SJSA1 (cell line): ENCODE measurements around the gene R3HDML. TPM values are rescaled to one million over a fixed set of nuclear protein-coding genes. Genes with fewer than 3 reads are reported as not detected.
"Not testable (repeated sequence)": the region's sequence is repeated elsewhere in the genome, so short reads cannot be mapped to it uniquely, and the experiment has no call there.

Experiments used
- DNase-seq, 2 experiments: peaks; one replicate each; pipeline ENCODE4 v3.0.0-alpha.2; 2015 to 2020; ENCODE audit warnings: low spot score in 2 of 2, low read depth in 1 of 2
- H3K27ac ChIP-seq: fragments of 250-450 bp; sonication (Bioruptor Pico); 2 replicates; pipeline ENCODE4 v1.5.1; 2020; ENCODE audit warnings: mild to moderate bottlenecking, moderate library complexity
- H3K27me3 ChIP-seq: fragments of 250-450 bp; sonication (Bioruptor Pico); replicated peaks from 2 replicates; pipeline ENCODE4 v1.5.1; 2020; ENCODE audit warnings: mild to moderate bottlenecking, moderate library complexity
- H3K36me3 ChIP-seq: fragments of 250-450 bp; sonication (Bioruptor Pico); 2 replicates; pipeline ENCODE4 v1.5.1; 2020; ENCODE audit warnings: mild to moderate bottlenecking
- H3K4me1 ChIP-seq: fragments of 250-450 bp; sonication (Bioruptor Pico); replicated peaks from 2 replicates; pipeline ENCODE4 v1.6.1; 2021; ENCODE audit warnings: mild to moderate bottlenecking
- H3K4me3 ChIP-seq: fragments of 250-450 bp; sonication (Bioruptor Pico); 2 replicates; pipeline ENCODE4 v1.5.1; 2020; ENCODE audit warnings: mild to moderate bottlenecking
- H3K9me3 ChIP-seq: fragments of 250-450 bp; sonication (Bioruptor Pico); replicated peaks from 2 replicates; pipeline ENCODE4 v1.5.1; 2020; ENCODE audit warnings: mild to moderate bottlenecking
- total RNA-seq: library from RNA; depleted of rRNA; stranded (reverse); fragments of >200 nt; shearing (Covaris generic); gene quantifications from 2 replicates; pipeline ENCODE4 v1.2.3, GENCODE V29; 2014

R3HDML gene
- total RNA-seq, 1 experiment from 2014 or later = not detected

GRCh38 chr20:44310664-44311639, 25.9 kb upstream of the R3HDML start, which contains the start of gene FITM2:
Gene FITM2 (minus strand): TSS chr20:44311202. CDS start chr20:44311148, 54 bp downstream.
- Histone ChIP-seq H3K4me1 (peaks cover 10% of the 10 kb centered on the region), H3K27ac (no peak within 1 kb of the TSS), H3K9me3 (no peaks in the 10 kb centered on the region), H3K27me3 (no peaks in the 10 kb centered on the region), H3K36me3 (peaks cover 4% of the 10 kb centered on the region), H3K4me3 (peak within 1 kb of the TSS; percentile 78)
- DNase-seq = peak; percentile 95 to 99

GRCh38 chr20:44314870-44315269, 22.0 kb upstream of the R3HDML start:
- Histone ChIP-seq H3K27ac (no peak overlapping the region), H3K36me3 (peaks cover 4% of the 10 kb centered on the region), H3K4me1 (peaks cover 7% of the 10 kb centered on the region), H3K9me3 (no peaks in the 10 kb centered on the region), H3K27me3 (no peaks in the 10 kb centered on the region), H3K4me3 (no peak overlapping the region)
- no peak for DNase-seq

- H3K27me3 ChIP-seq = no peaks in the 10 kb centered on the region
- DNase-seq = no peak
- H3K27ac ChIP-seq = no peak overlapping the region
- no peaks in the 10 kb centered on the region for H3K36me3 ChIP-seq
- H3K9me3 ChIP-seq = no peaks in the 10 kb centered on the region; the same call in 1 of the 2 replicates
- no peak overlapping the region for H3K4me3 ChIP-seq
- no peaks in the 10 kb centered on the region; the same call in 1 of the 2 replicates for H3K4me1 ChIP-seq
Measured at GRCh38 chr20:44319839-44320422, 16.9 kb upstream of the R3HDML start.

GRCh38 chr20:44324343-44324742, 12.5 kb upstream of the R3HDML start:
- H3K36me3 ChIP-seq = no peaks in the 10 kb centered on the region
- H3K27me3 ChIP-seq = peaks cover 8% of the 10 kb centered on the region; the same call in 1 of the 2 replicates
- no peaks in the 10 kb centered on the region; the same call in 1 of the 2 replicates for H3K4me1 ChIP-seq
- H3K4me3 ChIP-seq = no peak overlapping the region
- no peak overlapping the region for H3K27ac ChIP-seq
- DNase-seq = no peak
- H3K9me3 ChIP-seq = no peaks in the 10 kb centered on the region; the same call in 1 of the 2 replicates

DNA sequence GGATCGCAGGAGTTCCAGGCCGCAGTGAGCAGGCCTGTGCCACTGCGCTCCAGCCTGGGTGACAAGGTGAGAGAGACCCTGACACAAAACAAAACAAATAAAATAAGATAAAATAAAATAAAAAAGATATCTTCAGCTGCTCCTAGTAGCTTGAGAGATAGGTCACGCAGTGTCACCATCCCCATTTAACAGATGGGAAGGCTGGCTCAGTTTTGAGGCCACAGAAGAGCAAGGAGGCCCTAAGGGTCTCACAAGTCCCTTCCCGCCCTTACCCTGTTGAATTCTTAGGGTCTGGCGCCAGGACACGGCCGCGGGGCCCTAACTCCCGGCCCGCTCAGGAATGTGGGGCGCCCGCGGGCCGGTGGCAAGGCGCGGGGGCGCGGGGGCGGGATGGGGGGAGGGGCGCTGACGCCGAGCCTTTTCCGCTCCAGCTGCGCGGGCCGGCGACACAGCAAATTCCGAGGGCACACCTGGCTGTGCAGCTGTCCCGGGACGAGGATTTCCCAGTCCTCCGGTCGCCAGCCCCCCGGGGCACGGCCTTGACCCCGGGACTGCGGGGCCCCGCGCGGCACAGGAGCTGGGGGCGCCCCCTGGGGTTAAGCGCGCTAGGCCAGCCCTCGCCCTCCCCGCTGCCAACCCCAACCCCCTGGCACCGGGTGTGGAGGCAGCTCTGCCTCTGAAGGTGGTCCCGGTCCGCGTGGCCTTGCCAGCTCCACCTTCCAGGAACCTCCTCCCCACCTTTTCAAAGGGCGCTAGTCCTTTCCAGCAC, 10.3 kb upstream of the R3HDML start:
- H3K36me3 ChIP-seq = no peaks in the 10 kb centered on the region
- no peaks in the 10 kb centered on the region for H3K4me1 ChIP-seq
- no peak overlapping the region for H3K4me3 ChIP-seq
- H3K27me3 ChIP-seq = peaks cover 12% of the 10 kb centered on the region
- H3K9me3 ChIP-seq = no peaks in the 10 kb centered on the region
- no peak for DNase-seq
- H3K27ac ChIP-seq = no peak overlapping the region

GRCh38 chr20:44327748-44328147, 9.1 kb upstream of the R3HDML start:
- H3K4me1 ChIP-seq, H3K9me3 ChIP-seq: not testable (repeated sequence)

DNA sequence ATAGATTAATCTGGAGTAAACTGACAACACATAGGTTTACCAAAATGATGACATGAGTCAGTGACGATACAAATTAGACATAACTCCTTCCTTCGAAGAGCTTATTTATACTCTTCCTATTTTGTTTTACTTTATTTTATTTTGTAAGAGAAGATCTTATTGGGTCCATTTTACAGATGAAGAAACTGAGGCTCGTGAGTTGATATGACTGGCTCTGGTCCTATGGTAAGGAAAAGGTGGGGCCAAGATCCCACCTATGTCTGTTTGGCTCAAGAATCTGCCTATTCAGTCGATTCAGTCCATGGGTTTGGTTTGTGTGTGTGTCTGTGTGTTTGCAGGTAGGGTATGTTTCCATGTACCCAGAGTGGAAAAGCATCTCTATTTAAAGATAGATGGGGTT, 8.4 kb upstream of the R3HDML start:
- no peak for DNase-seq
- H3K27ac ChIP-seq = no peak overlapping the region
- no peaks in the 10 kb centered on the region for H3K4me1 ChIP-seq
- H3K4me3 ChIP-seq = no peak overlapping the region
- no peaks in the 10 kb centered on the region for H3K36me3 ChIP-seq
- H3K27me3 ChIP-seq = peaks cover 12% of the 10 kb centered on the region
- no peaks in the 10 kb centered on the region for H3K9me3 ChIP-seq

More at GRCh38 chr20:44327748-44328147, 9.1 kb upstream of the R3HDML start:
- peaks cover 12% of the 10 kb centered on the region for H3K27me3 ChIP-seq
- not testable (repeated sequence) for H3K36me3 ChIP-seq, H3K27ac ChIP-seq, DNase-seq, H3K4me3 ChIP-seq

- Histone ChIP-seq H3K9me3 (no peaks in the 10 kb centered on the region), H3K4me1 (no peaks in the 10 kb centered on the region), H3K27ac (no peak overlapping the region), H3K4me3 (no peak overlapping the region), H3K27me3 (peaks cover 12% of the 10 kb centered on the region), H3K36me3 (no peaks in the 10 kb centered on the region)
- DNase-seq = no peak
Measured at GRCh38 chr20:44331201-44331600, 5.6 kb upstream of the R3HDML start.

GRCh38 chr20:44334306-44334705, 2.5 kb upstream of the R3HDML start:
- no peaks in the 10 kb centered on the region for H3K36me3 ChIP-seq
- peaks cover 4% of the 10 kb centered on the region; the same call in 1 of the 2 replicates for H3K27me3 ChIP-seq
- no peak for DNase-seq
- no peaks in the 10 kb centered on the region for H3K9me3 ChIP-seq
- no peak overlapping the region for H3K4me3 ChIP-seq
- H3K27ac ChIP-seq = no peak overlapping the region
- H3K4me1 ChIP-seq = no peaks in the 10 kb centered on the region

DNA sequence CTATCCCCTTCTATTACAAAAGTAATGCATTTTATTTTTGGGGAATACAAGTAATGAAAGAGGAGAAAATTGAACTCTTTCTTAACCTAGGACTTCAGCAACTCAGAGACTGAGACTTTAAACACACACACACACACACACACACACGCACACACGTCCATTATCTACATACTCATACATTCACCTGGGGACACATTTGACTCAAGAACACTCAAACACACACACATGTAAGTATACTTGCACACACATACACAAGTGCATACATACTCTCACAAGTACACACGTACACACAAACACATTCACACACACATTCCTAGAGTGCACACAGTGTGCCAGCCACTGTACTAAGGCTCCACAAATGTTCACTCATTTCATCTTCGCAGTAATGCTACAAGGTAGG, 2.1 kb upstream of the R3HDML start:
- no peak for DNase-seq
- Histone ChIP-seq H3K27ac (no peak overlapping the region), H3K36me3 (no peaks in the 10 kb centered on the region), H3K9me3 (no peaks in the 10 kb centered on the region), H3K4me3 (no peak overlapping the region), H3K4me1 (no peaks in the 10 kb centered on the region), H3K27me3 (peaks cover 4% of the 10 kb centered on the region; the same call in 1 of the 2 replicates)

DNA sequence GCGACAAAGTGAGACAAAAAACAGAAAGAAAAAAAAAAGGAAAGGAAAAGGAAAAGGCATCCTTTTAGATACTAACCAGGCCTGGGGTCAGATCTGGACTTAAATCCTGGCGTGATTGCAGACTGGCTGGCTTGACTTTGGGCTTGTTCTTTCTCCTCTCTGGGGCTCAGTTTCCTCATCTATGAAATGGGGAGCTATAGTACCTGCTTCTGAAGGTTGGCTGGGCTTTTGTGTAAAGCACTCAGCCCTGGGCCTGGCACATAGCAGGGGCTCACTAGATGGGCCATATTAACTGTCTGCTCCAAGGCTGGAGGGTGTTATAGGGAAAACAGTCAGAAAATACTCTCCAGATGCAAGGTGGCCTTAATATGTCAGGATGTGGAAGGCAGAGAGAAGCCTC, 1.2 kb upstream of the R3HDML start:
- Histone ChIP-seq H3K4me1 (no peaks in the 10 kb centered on the region), H3K9me3 (no peaks in the 10 kb centered on the region), H3K4me3 (no peak overlapping the region), H3K27ac (no peak overlapping the region), H3K36me3 (no peaks in the 10 kb centered on the region), H3K27me3 (no peaks in the 10 kb centered on the region)
- no peak for DNase-seq

GRCh38 chr20:44336086-44336485, 757 bp upstream of the R3HDML start:
- DNase-seq = no peak
- Histone ChIP-seq H3K27me3 (no peaks in the 10 kb centered on the region), H3K27ac (no peak overlapping the region), H3K4me1 (no peaks in the 10 kb centered on the region), H3K9me3 (no peaks in the 10 kb centered on the region), H3K36me3 (no peaks in the 10 kb centered on the region), H3K4me3 (no peak overlapping the region)

- DNase-seq = no peak
- no peaks in the 10 kb centered on the region for H3K4me1 ChIP-seq
- H3K9me3 ChIP-seq = no peaks in the 10 kb centered on the region
- H3K4me3 ChIP-seq = no peak overlapping the region
- H3K36me3 ChIP-seq = no peaks in the 10 kb centered on the region
- no peak overlapping the region for H3K27ac ChIP-seq
- no peaks in the 10 kb centered on the region for H3K27me3 ChIP-seq
Measured at GRCh38 chr20:44342248-44342647, 5.4 kb downstream of the R3HDML start.
